OCI-LY3 (cell line): ENCODE data around the gene TECTA.

Experiments used
- H2AFZ ChIP-seq: fragments of 200-600, 300-600 bp; shearing (Covaris generic); 2 replicates; pipeline ENCODE4 v1.6.0; 2014; ENCODE audit warnings: antibody characterized with exemption, low read depth, low read length
- H3K27ac ChIP-seq: fragments of 200-600, 300-600 bp; sonication (generic); 2 replicates; pipeline ENCODE4 v1.5.1; 2014; ENCODE audit warnings: mild to moderate bottlenecking, low read length, moderate library complexity, mixed read lengths
- H3K27me3 ChIP-seq: fragments of 200-600, 300-600 bp; sonication (generic); 2 replicates; pipeline ENCODE4 v1.6.1; 2014; ENCODE audit warnings: low read depth, low read length, mixed read lengths
- H3K36me3 ChIP-seq: fragments of 200-600, 300-600 bp; sonication (generic); replicated peaks from 2 replicates; pipeline ENCODE3; 2014; ENCODE audit warnings: low read depth, low read length, mixed read lengths
- H3K4me1 ChIP-seq: fragments of 300-600, 200-600 bp; sonication (generic); 2 replicates; pipeline ENCODE4 v1.6.1; 2014; ENCODE audit warnings: low read length, mixed read lengths
- H3K4me2 ChIP-seq: fragments of 200-600, 300-600 bp; sonication (generic); 2 replicates; pipeline ENCODE4 v1.6.1; 2014; ENCODE audit warnings: low read length, mixed read lengths
- H3K4me3 ChIP-seq: fragments of 300-600, 200-600 bp; sonication (generic); 2 replicates; pipeline ENCODE4 v1.5.1; 2014; ENCODE audit warnings: antibody characterized with exemption, mild to moderate bottlenecking, low read length, moderate library complexity
- H3K79me2 ChIP-seq: fragments of 300-600, 200-600 bp; shearing (Covaris generic); 2 replicates; pipeline ENCODE4 v1.6.1; 2014; ENCODE audit warnings: mild to moderate bottlenecking, low read length, mixed read lengths
- H3K9ac ChIP-seq: fragments of 300-600, 200-600 bp; shearing (Covaris generic); 2 replicates; pipeline ENCODE4 v1.6.0; 2014; ENCODE audit warnings: mild to moderate bottlenecking, low read length, moderate library complexity
- H3K9me3 ChIP-seq: fragments of 200-600, 300-600 bp; shearing (Covaris generic); 2 replicates; pipeline ENCODE4 v1.6.1; 2014; ENCODE audit warnings: low read length, mixed read lengths; ENCODE audit not compliant: insufficient read depth
- H4K20me1 ChIP-seq: fragments of 200-600, 300-600 bp; sonication (generic); 2 replicates; pipeline ENCODE4 v1.6.1; 2016; ENCODE audit warnings: low read length, mixed read lengths; ENCODE audit not compliant: insufficient read depth
- EZH2phosphoT487 ChIP-seq: fragments of 200-600 bp; shearing (Covaris generic); IDR thresholded peaks from 2 replicates; pipeline ENCODE4 v1.6.1; 2018; ENCODE audit warnings: antibody characterized with exemption, mixed run types, low read depth
- TF ChIP-seq, protein P1 (sequence below): fragments of 200-600, 300-600 bp; sonication (generic); IDR thresholded peaks from 2 replicates; pipeline ENCODE4 v1.5.1; 2014; ENCODE audit warnings: antibody characterized with exemption, low read length, low read depth

The TECTA gene

DNA sequence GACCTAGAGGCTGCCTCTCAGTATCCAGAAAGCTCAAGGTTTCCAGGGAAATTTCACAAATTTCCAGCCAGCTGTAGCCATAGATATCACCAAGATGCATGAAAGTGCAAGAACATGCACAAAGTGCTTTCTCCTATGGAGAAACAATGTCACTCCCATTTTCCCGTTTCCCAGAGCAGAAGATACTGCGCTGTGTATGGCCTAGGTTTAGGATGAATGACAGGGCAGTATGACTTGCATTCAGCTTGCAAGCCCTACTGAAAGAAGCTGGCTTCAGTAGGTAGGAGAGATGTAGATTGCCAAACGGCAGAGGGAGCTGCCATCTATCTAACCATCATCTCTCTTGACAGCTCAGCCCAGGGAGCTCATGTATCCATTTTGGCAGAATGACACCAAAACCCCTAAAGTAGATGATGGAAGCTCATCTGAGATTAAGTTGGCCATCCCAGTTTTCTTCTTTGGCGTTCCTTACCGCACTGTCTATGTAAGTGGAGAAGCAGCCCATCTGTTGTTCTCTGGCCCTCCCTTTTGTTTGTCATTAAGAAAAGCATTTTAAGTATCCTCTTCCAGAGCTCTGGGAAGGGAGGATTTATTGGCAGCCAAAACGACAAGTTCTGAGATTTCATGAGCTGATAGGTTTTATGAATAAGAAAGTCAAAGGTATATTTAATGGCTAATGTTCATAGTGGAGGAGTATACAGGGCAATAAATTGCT, 4.6 kb downstream of the TECTA start:
- Histone ChIP-seq H3K36me3 (no peaks in the 10 kb centered on the region), H3K79me2 (no peaks in the 10 kb centered on the region), H3K9ac (no peak overlapping the region), H3K4me3 (no peak overlapping the region), H2AFZ (no peak overlapping the region), H4K20me1 (no peaks in the 10 kb centered on the region), H3K4me2 (no peak overlapping the region), H3K9me3 (no peaks in the 10 kb centered on the region), H3K27ac (no peak overlapping the region), H3K27me3 (peaks cover 12% of the 10 kb centered on the region; the same call in 1 of the 2 replicates), H3K4me1 (no peaks in the 10 kb centered on the region)
- TF ChIP-seq, protein P1, sequence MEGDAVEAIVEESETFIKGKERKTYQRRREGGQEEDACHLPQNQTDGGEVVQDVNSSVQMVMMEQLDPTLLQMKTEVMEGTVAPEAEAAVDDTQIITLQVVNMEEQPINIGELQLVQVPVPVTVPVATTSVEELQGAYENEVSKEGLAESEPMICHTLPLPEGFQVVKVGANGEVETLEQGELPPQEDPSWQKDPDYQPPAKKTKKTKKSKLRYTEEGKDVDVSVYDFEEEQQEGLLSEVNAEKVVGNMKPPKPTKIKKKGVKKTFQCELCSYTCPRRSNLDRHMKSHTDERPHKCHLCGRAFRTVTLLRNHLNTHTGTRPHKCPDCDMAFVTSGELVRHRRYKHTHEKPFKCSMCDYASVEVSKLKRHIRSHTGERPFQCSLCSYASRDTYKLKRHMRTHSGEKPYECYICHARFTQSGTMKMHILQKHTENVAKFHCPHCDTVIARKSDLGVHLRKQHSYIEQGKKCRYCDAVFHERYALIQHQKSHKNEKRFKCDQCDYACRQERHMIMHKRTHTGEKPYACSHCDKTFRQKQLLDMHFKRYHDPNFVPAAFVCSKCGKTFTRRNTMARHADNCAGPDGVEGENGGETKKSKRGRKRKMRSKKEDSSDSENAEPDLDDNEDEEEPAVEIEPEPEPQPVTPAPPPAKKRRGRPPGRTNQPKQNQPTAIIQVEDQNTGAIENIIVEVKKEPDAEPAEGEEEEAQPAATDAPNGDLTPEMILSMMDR = peak; percentile 16; the same call in 1 of the 2 replicates
- no peak for TF ChIP-seq EZH2phosphoT487

DNA sequence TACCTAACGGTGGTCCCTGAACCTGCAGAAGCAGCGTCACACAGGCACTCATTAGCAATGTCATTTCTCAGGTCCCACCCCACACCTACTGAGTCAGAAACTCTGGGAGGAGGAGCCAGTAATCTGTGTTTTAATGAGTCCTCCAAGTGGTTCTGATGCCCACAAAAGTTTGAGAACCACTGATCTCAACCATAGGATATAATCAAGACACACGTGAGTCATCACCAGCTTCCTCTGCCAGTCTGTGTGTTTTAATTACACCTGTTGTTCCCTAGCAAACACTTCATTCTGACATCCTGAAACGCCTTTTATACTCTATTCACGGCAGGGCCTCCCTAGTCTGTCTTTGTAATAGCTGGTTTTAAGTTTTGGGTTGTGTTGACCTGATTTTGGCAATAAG, 5.8 kb downstream of the TECTA start:
- Histone ChIP-seq H3K27ac (no peak overlapping the region), H3K36me3 (no peaks in the 10 kb centered on the region), H3K4me3 (no peak overlapping the region), H3K4me2 (no peak overlapping the region), H3K27me3 (peaks cover 12% of the 10 kb centered on the region; the same call in 1 of the 2 replicates), H3K9me3 (no peaks in the 10 kb centered on the region), H4K20me1 (no peaks in the 10 kb centered on the region), H3K9ac (no peak overlapping the region), H2AFZ (no peak overlapping the region), H3K79me2 (no peaks in the 10 kb centered on the region), H3K4me1 (no peaks in the 10 kb centered on the region)
- TF ChIP-seq, protein P1 = no peak
- no peak for TF ChIP-seq EZH2phosphoT487

DNA sequence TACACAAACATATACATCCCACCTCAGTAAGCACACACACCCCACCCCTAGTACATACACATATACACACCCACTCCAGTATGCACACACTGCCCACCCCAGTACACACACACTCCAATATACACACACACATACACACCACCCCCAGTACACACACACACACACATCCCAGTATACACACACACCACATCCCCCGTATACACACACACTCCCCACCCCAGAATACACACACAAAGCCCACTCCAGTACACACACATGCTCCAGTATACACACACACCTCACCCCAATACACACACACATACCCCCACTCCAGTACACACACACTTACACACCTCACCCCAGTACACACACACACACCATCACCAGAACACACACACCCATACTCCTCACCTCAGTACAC, 7.4 kb downstream of the TECTA start:
- peaks cover 16% of the 10 kb centered on the region; the same call in 1 of the 2 replicates for H3K27me3 ChIP-seq
- no peak for TF ChIP-seq EZH2phosphoT487
- TF ChIP-seq, protein P1 = no peak
- H3K27ac ChIP-seq = no peak overlapping the region
- no peaks in the 10 kb centered on the region for H3K9me3 ChIP-seq
- no peaks in the 10 kb centered on the region for H3K36me3 ChIP-seq
- peaks cover 4% of the 10 kb centered on the region for H3K4me1 ChIP-seq
- no peaks in the 10 kb centered on the region for H4K20me1 ChIP-seq
- no peak overlapping the region for H3K4me2 ChIP-seq
- H3K4me3 ChIP-seq = no peak overlapping the region
- no peak overlapping the region for H2AFZ ChIP-seq
- no peak overlapping the region for H3K9ac ChIP-seq
- H3K79me2 ChIP-seq = no peaks in the 10 kb centered on the region

DNA sequence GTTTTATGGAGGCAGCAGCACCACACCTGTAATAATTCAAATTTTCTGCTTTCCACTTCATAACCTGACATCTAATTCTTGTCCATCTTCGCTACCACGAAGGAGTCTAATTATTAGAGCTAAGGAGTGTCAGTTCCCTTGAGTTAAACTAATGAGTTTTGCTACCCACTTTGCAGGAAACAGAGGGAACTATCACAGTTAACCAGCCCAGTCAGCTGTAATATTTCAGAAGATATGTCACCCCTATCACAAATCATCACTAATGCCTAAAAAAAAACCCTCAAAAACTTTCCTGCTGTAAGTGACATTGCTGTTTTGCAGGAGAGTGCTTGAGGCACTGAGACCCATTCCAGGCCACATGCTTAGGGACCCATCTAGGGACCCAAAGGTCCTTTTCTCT, 8.4 kb downstream of the TECTA start:
- peaks cover 20% of the 10 kb centered on the region; the same call in 1 of the 2 replicates for H3K27me3 ChIP-seq
- TF ChIP-seq, protein P1 = no peak

More for the DNA sequence above, 8.4 kb downstream of the TECTA start:
- Histone ChIP-seq H3K4me1 (peaks cover 4% of the 10 kb centered on the region), H3K27ac (no peak overlapping the region), H4K20me1 (no peaks in the 10 kb centered on the region), H3K79me2 (no peaks in the 10 kb centered on the region), H2AFZ (no peak overlapping the region), H3K9ac (no peak overlapping the region), H3K4me3 (no peak overlapping the region), H3K9me3 (no peaks in the 10 kb centered on the region), H3K36me3 (no peaks in the 10 kb centered on the region), H3K4me2 (no peak overlapping the region)
